ENCODE measurements around the gene AFAP1. TPM values are rescaled to one million over a fixed set of nuclear protein-coding genes. Genes with fewer than 3 reads are reported as not detected.

The AFAP1 gene
- total and polyA plus RNA-seq, 2 donors (not counting 1 experiment from before 2014, with no cell fraction given), result 0.03 to 0.44 TPM

DNA sequence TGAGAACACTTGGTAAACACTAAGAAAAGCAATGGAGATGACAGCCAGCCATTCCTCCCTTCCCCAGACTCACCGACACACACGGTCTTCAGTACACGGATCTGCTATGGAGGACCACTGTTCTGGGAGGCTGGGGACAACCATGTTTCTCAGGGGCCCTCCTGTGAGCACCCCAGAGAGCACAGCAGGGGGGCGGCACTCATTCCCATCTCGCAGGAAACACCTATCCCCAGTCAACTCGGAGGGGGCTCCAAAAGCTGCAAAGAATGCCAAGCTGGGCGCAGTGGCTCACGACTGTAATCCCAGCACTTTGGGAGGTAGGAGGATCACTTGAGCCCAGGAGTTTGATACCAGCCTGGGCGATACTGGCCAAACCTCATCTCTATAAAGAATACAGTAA lies 172.1 kb downstream of the AFAP1 start:
- no peaks in the 10 kb centered on the region for H3K9me3 ChIP-seq (ENCODE audit: control extremely low read depth in 1 of 3, control insufficient read depth in 2 of 3, insufficient read depth in 1 of 3, low read length in 2 of 3)
- H3K4me1 Mint-ChIP-seq, result no peaks in the 10 kb centered on the region
- no peak overlapping the region for H3K9ac ChIP-seq (ENCODE audit: low read length)
- no peaks in the 10 kb centered on the region for H3K4me1 ChIP-seq (ENCODE audit: control insufficient read depth in 2 of 2, insufficient read depth in 2 of 2, low read length in 2 of 2)
- WGBS (ENCODE audit: insufficient coverage), result 87% methylated on average over 7 of the region's 9 CpGs
- H3K27ac ChIP-seq (ENCODE audit: low read length in 2 of 2), result no peak overlapping the region
- H4K20me1 ChIP-seq (ENCODE audit: control insufficient read depth, insufficient read depth, low read length, poor library complexity, severe bottlenecking), result no peaks in the 10 kb centered on the region
- no peaks in the 10 kb centered on the region for H3K79me2 ChIP-seq (ENCODE audit: control insufficient read depth, insufficient read depth, low read length)
- no peak overlapping the region for H3K27ac Mint-ChIP-seq
- ATAC-seq (ENCODE audit: low read depth), result no peak
- intact Hi-C loops (cut with micrococcal nuclease), result no loop called here
- TF ChIP-seq, protein P1, sequence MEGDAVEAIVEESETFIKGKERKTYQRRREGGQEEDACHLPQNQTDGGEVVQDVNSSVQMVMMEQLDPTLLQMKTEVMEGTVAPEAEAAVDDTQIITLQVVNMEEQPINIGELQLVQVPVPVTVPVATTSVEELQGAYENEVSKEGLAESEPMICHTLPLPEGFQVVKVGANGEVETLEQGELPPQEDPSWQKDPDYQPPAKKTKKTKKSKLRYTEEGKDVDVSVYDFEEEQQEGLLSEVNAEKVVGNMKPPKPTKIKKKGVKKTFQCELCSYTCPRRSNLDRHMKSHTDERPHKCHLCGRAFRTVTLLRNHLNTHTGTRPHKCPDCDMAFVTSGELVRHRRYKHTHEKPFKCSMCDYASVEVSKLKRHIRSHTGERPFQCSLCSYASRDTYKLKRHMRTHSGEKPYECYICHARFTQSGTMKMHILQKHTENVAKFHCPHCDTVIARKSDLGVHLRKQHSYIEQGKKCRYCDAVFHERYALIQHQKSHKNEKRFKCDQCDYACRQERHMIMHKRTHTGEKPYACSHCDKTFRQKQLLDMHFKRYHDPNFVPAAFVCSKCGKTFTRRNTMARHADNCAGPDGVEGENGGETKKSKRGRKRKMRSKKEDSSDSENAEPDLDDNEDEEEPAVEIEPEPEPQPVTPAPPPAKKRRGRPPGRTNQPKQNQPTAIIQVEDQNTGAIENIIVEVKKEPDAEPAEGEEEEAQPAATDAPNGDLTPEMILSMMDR (IDR thresholded peaks at IDR 0.05), result no peak
- H3K27me3 Mint-ChIP-seq, result peaks cover 10% of the 10 kb centered on the region
- H2AFZ ChIP-seq (ENCODE audit: insufficient read depth, low read depth, low read length, poor library complexity, severe bottlenecking), result no peak overlapping the region
- H3K9me3 Mint-ChIP-seq (ENCODE audit: insufficient read depth), result no peaks in the 10 kb centered on the region
- H3K27me3 ChIP-seq (replicated peaks in 1 of 4; ENCODE audit: control extremely low read depth in 1 of 4, control insufficient read depth in 3 of 4, insufficient read depth in 4 of 4, low read length in 3 of 4), result no peaks in the 10 kb centered on the region
- no peaks in the 10 kb centered on the region for H3K36me3 ChIP-seq (replicated peaks in 1 of 2; ENCODE audit: control extremely low read depth in 1 of 2, control insufficient read depth in 1 of 2, extremely low read depth in 1 of 2, insufficient read depth in 2 of 2, low read length in 1 of 2)
- ChIA-PET CTCF (interaction anchor here (1.2 kb wide), 1 partner anchor 10 kb away, joined by 3 read pairs; no protein-coding TSS in a partner anchor), POLR2A (no interaction called here)
- no peak overlapping the region for H3K4me3 Mint-ChIP-seq
- H3K4me3 ChIP-seq (ENCODE audit: control extremely low read depth in 1 of 5, extremely low read depth in 1 of 5, insufficient read depth in 1 of 5, low read depth in 2 of 5, low read length in 4 of 5), result no peak overlapping the region
- H3K4me2 ChIP-seq (replicated peaks; ENCODE audit: low read depth, low read length, poor library complexity, severe bottlenecking), result no peak overlapping the region
- DNase-seq, result no peak

DNA sequence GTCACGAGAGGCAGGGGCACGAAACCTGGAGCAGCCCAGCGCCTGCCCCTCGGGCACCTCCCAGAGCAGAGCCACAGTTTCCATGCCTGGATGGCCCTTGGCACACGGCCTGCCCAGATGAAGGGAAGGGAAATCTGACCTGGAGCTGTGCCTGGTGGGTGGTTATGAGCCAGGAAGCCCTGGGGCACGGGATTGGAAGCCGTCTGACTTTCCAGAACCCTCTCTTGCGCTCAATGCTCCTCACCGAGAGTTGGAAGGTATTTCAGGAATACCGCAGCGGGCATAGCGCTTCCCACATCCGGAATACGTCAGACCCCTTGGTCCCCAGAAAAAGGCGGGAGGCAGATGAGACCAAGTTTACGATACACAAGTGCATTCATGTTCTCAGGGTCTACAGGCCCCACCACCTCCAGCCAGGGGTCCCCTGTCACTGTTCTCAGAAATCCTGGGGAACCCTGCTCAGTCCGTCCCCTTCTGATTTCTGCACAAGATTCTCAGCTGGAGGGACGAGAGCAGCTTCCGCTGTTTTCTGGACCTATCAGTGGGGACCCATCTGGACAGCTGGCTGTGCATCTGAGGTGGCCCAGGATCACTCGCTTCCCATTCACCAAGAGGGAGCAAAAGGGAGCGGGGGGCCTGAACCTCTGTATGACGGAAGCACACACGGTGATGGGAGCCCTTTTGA lies 172.9 kb downstream of the AFAP1 start:
- no peaks in the 10 kb centered on the region for H3K36me3 ChIP-seq (replicated peaks in 1 of 2; ENCODE audit: control extremely low read depth in 1 of 2, control insufficient read depth in 1 of 2, extremely low read depth in 1 of 2, insufficient read depth in 2 of 2, low read length in 1 of 2)
- H3K79me2 ChIP-seq (ENCODE audit: control insufficient read depth, insufficient read depth, low read length), result no peaks in the 10 kb centered on the region
- no peak for TF ChIP-seq EZH2 (IDR thresholded peaks at IDR 0.05; ENCODE audit: borderline replicate concordance, insufficient read depth, low read depth, low read length, poor library complexity, severe bottlenecking)
- TF ChIP-seq, protein P1 (IDR thresholded peaks at IDR 0.05), result no peak
- H3K27me3 ChIP-seq (replicated peaks in 1 of 4; ENCODE audit: control extremely low read depth in 1 of 4, control insufficient read depth in 3 of 4, insufficient read depth in 4 of 4, low read length in 3 of 4), result no peaks in the 10 kb centered on the region
- H2AFZ ChIP-seq (ENCODE audit: insufficient read depth, low read depth, low read length, poor library complexity, severe bottlenecking), result no peak overlapping the region
- H3K27ac ChIP-seq (ENCODE audit: low read length in 2 of 2), result no peak overlapping the region
- no peaks in the 10 kb centered on the region for H3K9me3 Mint-ChIP-seq (ENCODE audit: insufficient read depth)
- ChIA-PET POLR2A (no interaction called here), CTCF (no interaction called here)
- 90% methylated on average over 19 of the region's 23 CpGs for WGBS (ENCODE audit: insufficient coverage)
- ATAC-seq (ENCODE audit: low read depth) (no peak), DNase-seq (no peak)
- H3K27me3 Mint-ChIP-seq, result peaks cover 8% of the 10 kb centered on the region
- intact Hi-C loops (cut with micrococcal nuclease), result no loop called here
- H3K4me1 Mint-ChIP-seq, result no peaks in the 10 kb centered on the region
- no peak overlapping the region for H3K9ac ChIP-seq (ENCODE audit: low read length)
- H3K4me3 Mint-ChIP-seq, result no peak overlapping the region
- no peaks in the 10 kb centered on the region for H4K20me1 ChIP-seq (ENCODE audit: control insufficient read depth, insufficient read depth, low read length, poor library complexity, severe bottlenecking)
- no peak overlapping the region for H3K27ac Mint-ChIP-seq
- H3K9me3 ChIP-seq (ENCODE audit: control extremely low read depth in 1 of 3, control insufficient read depth in 2 of 3, insufficient read depth in 1 of 3, low read length in 2 of 3), result peaks cover 0 to under 1% (median 0%) of the 10 kb centered on the region in 3 donors
- no peak overlapping the region for H3K4me3 ChIP-seq (ENCODE audit: control extremely low read depth in 1 of 5, extremely low read depth in 1 of 5, insufficient read depth in 1 of 5, low read depth in 2 of 5, low read length in 4 of 5)
- H3K4me1 ChIP-seq (ENCODE audit: control insufficient read depth in 2 of 2, insufficient read depth in 2 of 2, low read length in 2 of 2), result no peaks in the 10 kb centered on the region
- no peak overlapping the region for H3K4me2 ChIP-seq (replicated peaks; ENCODE audit: low read depth, low read length, poor library complexity, severe bottlenecking)

Measured in B cell (primary cell).